Activated CD8-positive, alpha-beta memory T cell treated with anti-CD3 and anti-CD28 coated beads for 24 hours (primary cell): ENCODE results near the gene ITGAV.

Experiments used
- DNase-seq: peaks from one replicate; pipeline ENCODE4 v3.0.0-alpha.2; 2020

ITGAV gene

DNA sequence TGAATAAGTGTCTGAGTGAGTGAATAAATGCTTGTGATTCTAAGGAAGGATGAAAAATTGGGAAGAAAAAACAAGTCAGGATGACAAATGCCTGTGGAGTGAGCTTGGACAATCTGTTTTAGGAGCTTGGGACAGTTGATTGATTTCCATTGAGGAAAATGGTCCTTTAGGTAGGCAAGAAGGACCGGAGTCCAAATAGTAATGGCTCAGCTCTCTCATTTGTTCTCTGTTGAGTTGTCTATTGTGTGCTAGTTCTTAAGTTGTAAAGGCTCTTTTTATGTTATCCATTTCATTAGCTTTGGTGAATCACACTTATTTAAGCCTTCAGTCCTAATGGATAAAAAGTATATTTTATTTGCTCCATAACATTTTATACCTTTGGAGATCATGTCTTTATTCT is 135.9 kb downstream of the ITGAV start:
- DNase-seq: no peak

DNA sequence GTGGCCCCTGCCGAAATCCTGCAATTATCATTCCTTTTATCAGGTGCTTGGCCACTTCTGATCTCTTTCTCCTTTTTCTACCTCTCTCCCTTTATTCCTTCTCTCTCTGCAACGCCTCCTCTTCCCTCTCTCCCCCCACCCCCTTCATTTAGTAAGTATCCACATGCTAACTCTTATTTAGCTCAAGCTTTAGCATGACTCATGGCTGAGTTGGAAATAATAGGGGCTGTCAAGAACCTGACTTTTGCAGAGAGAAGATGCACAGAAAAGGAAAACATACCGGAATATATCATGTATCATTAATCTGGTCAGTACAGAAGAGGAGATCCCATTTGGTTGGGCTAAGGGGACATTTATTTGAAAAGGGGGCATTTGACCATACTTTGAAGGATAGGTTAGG is 137.1 kb downstream of the ITGAV start:
- DNase-seq: no peak

GRCh38 chr2:186728631-186729030 is 138.8 kb downstream of the ITGAV start:
- no peak for DNase-seq
